Ureter (tissue), 1 donor: Measurements from ENCODE around the gene CRCP. TPM values are rescaled to one million over a fixed set of nuclear protein-coding genes. Genes with fewer than 3 reads are reported as not detected.
A peak's percentile ranks its signal among the peaks of the same experiment; 100 is the strongest.
"Not testable (repeated sequence)": the region's sequence is repeated elsewhere in the genome, so short reads cannot be mapped to it uniquely, and the experiment has no call there.

Experiments
- DNase-seq: peaks from one replicate; pipeline ENCODE4 v3.0.0-alpha.2; 2020; ENCODE audit warnings: low spot score
- total RNA-seq: library from RNA; stranded (reverse); gene quantifications from one replicate; pipeline ENCODE4 v1.2.4, GENCODE V29; 2023
- donor health status: DM: yes; HTN: yes; CAD: no.

The CRCP gene
- 43.6 TPM for total RNA-seq

- DNase-seq = peak; percentile 85
Observed at GRCh38 chr7:66114743-66115649, at the start of gene CRCP. CRCP (plus strand) TSS chr7:66114847; CDS start chr7:66114963, 116 bp downstream.

GRCh38 chr7:66069732-66070131, 44.9 kb upstream of the CRCP start:
- DNase-seq = no peak

- DNase-seq = no peak
Observed at GRCh38 chr7:66070222-66070621, 44.4 kb upstream of the CRCP start.

GRCh38 chr7:66072208-66072607, 42.4 kb upstream of the CRCP start:
- not testable (repeated sequence) for DNase-seq

- peak; percentile 94 for DNase-seq
Observed at GRCh38 chr7:66075590-66076461, 38.8 kb upstream of the CRCP start, which contains the start of gene ASL. ASL (plus strand) TSS chr7:66075819; CDS start chr7:66076082, 263 bp downstream.

GRCh38 chr7:66076462-66077329, 38.0 kb upstream of the CRCP start:
- no peak for DNase-seq

GRCh38 chr7:66078067-66078466, 36.6 kb upstream of the CRCP start:
- DNase-seq = no peak

- no peak for DNase-seq
Observed at GRCh38 chr7:66082083-66082482, 32.6 kb upstream of the CRCP start.

- no peak for DNase-seq
Observed at GRCh38 chr7:66082886-66083415, 31.7 kb upstream of the CRCP start.

- DNase-seq = no peak
Observed at GRCh38 chr7:66083677-66084076, 31.0 kb upstream of the CRCP start.

GRCh38 chr7:66088861-66089838, 25.5 kb upstream of the CRCP start:
- no peak for DNase-seq

GRCh38 chr7:66092654-66093053, 22.0 kb upstream of the CRCP start:
- no peak for DNase-seq

- no peak for DNase-seq
Observed at GRCh38 chr7:66095010-66095409, 19.6 kb upstream of the CRCP start.

- DNase-seq = no peak
Observed at GRCh38 chr7:66099232-66099550, 15.5 kb upstream of the CRCP start.

GRCh38 chr7:66099551-66100407, 14.9 kb upstream of the CRCP start:
- DNase-seq = peak; percentile 88

- no peak for DNase-seq
Observed at GRCh38 chr7:66100408-66101050, 14.1 kb upstream of the CRCP start.

- not testable (repeated sequence) for DNase-seq
Observed at GRCh38 chr7:66102168-66102567, 12.5 kb upstream of the CRCP start.

- DNase-seq = not testable (repeated sequence)
Observed at GRCh38 chr7:66103994-66104393, 10.7 kb upstream of the CRCP start.
